ENCODE data around the gene BBS5. TPM values are rescaled to one million over a fixed set of nuclear protein-coding genes. Genes with fewer than 3 reads are reported as not detected.
"Not testable (repeated sequence)": the region's sequence is repeated elsewhere in the genome, so short reads cannot be mapped to it uniquely, and the experiment has no call there.

Gene BBS5
- total RNA-seq, 3 donors from 2014 or later = 3.9 to 5.3 (median 4.3) TPM

DNA sequence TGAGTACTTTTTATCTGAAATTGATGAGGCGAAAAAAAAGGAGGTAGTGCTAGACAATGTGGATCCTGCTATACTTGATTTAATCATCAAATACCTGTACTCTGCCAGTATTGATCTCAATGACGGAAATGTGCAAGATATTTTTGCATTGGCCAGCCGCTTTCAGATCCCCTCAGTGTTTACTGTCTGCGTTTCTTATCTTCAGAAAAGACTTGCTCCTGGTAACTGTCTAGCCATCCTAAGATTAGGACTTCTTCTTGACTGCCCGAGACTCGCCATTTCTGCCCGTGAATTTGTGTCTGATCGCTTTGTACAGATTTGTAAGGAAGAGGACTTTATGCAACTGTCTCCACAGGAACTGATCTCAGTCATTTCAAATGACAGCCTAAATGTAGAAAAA is 30.7 kb downstream of the BBS5 start:
- no peaks in the 10 kb centered on the region for H3K4me1 Mint-ChIP-seq (ENCODE audit: low read depth)
- no peak overlapping the region for H3K4me3 Mint-ChIP-seq
- peaks cover 3% of the 10 kb centered on the region for H3K36me3 Mint-ChIP-seq (ENCODE audit: insufficient read depth)
- DNase-seq (no peak), ATAC-seq (no peak)
- H3K9me3 Mint-ChIP-seq = no peaks in the 10 kb centered on the region
- H3K27me3 Mint-ChIP-seq (ENCODE audit: low read depth) = no peaks in the 10 kb centered on the region

DNA sequence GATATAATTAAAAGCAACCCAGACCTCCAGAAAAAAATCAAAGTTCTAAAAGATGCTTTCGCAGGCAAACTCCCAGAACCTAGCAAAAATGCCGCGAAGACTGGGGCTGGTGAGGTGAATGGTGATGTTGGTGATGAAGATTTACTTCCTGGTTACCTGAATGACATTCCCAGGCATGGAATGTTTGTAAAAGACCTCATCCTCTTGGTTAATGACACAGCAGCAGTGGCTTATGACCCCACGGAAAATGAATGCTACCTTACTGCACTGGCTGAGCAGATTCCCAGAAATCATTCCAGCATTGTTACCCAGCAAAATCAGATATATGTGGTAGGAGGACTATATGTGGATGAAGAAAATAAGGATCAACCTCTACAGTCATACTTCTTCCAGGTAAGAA is 31.2 kb downstream of the BBS5 start:
- no peaks in the 10 kb centered on the region for H3K4me1 Mint-ChIP-seq (ENCODE audit: low read depth)
- H3K4me3 Mint-ChIP-seq = no peak overlapping the region
- ATAC-seq = no peak
- no peaks in the 10 kb centered on the region for H3K9me3 Mint-ChIP-seq
- peaks cover 3% of the 10 kb centered on the region for H3K36me3 Mint-ChIP-seq (ENCODE audit: insufficient read depth)
- H3K27me3 Mint-ChIP-seq (ENCODE audit: low read depth) = no peaks in the 10 kb centered on the region
- no peak for DNase-seq

DNA sequence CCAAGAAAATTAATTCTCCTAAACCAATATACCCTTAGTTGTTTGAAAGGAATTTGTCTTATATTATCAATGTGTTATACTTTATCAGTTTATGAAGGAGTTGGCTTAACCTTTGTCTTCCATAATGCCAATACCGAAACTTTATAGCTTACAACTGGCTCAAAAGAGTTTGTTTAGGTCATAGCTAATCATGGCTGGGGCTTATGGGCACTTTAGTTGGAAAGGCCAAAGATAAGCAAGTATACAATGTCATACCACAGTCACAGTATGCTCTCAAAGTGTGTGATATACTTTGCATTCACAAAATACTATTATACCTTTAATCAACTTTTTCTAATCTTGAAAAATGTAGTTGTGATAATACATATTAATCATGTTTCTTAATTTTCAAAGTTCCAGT is 32.5 kb downstream of the BBS5 start:
- Mint-ChIP-seq H3K9me3 (no peaks in the 10 kb centered on the region), H3K4me1 (ENCODE audit: low read depth) (no peaks in the 10 kb centered on the region), H3K27me3 (ENCODE audit: low read depth) (no peaks in the 10 kb centered on the region), H3K4me3 (no peak overlapping the region), H3K36me3 (ENCODE audit: insufficient read depth) (peaks cover 3% of the 10 kb centered on the region)
- DNase-seq (no peak), ATAC-seq (no peak)

DNA sequence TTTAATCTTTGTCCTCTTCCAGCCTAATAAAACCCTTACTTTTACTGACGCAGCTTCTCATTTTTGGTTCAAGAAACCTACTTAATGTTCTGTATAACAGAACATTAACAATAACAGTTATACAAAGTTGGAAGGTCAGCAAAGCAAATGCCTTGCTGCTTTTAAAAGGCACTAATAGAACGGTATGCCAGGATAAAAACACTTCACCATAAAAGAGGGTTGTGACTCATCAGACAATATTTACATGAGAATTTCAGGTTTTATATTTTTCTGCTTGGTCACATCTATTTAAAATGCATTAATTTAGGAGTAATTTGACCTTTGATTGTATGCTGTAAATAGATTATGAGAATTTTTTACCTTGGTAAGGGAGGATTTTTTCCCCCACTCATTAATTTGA is 33.2 kb downstream of the BBS5 start:
- H3K27me3 Mint-ChIP-seq (ENCODE audit: low read depth) = no peaks in the 10 kb centered on the region
- H3K36me3 Mint-ChIP-seq (ENCODE audit: insufficient read depth) = no peaks in the 10 kb centered on the region
- H3K4me3 Mint-ChIP-seq = no peak overlapping the region
- no peak for DNase-seq
- no peaks in the 10 kb centered on the region for H3K4me1 Mint-ChIP-seq (ENCODE audit: low read depth)
- no peak for ATAC-seq
- no peaks in the 10 kb centered on the region for H3K9me3 Mint-ChIP-seq

DNA sequence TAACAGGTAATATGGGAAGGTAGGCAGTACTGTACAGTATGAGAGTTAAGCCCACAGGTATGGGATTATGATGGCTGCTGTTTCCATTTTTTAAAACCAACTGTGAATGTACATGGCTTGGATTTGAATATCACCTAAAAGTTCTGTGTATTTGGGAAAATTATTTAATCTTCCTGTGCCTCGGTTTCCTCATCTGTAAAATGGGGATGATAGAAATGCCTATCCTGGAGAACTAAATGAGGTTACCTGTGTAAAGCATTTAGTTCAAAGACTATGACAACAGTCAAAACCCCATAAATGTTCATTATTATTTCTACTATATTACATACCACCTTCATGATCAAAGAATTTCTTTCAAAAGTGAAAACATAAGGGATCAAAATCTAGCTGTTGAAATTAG is 33.8 kb downstream of the BBS5 start:
- Mint-ChIP-seq H3K36me3 (ENCODE audit: insufficient read depth) (no peaks in the 10 kb centered on the region), H3K4me3 (no peak overlapping the region), H3K9me3 (no peaks in the 10 kb centered on the region), H3K27me3 (ENCODE audit: low read depth) (no peaks in the 10 kb centered on the region), H3K4me1 (ENCODE audit: low read depth) (no peaks in the 10 kb centered on the region)
- no peak for ATAC-seq
- no peak for DNase-seq

DNA sequence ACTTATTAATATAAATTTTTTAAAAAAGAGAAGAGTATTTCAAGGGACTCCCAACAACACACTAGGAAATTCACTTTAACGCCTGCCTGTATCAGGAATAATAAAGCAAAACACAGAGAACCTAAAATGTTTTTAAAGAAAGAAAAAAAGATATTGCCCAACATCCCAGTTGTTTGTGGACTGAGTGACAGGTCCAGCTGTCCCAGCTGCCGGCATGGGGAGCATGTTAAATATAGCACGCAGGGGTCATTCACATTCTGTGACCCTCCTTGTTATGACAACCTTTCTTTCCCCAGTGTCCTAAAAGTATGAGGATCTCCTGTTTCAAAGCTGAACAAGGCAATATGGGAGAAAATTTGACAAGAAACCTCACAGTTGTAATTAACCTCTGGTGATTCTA is 34.6 kb downstream of the BBS5 start:
- Mint-ChIP-seq H3K27me3 (ENCODE audit: low read depth) (no peaks in the 10 kb centered on the region), H3K4me3 (no peak overlapping the region), H3K9me3 (no peaks in the 10 kb centered on the region), H3K36me3 (ENCODE audit: insufficient read depth) (no peaks in the 10 kb centered on the region), H3K4me1 (ENCODE audit: low read depth) (no peaks in the 10 kb centered on the region)
- no peak for DNase-seq
- ATAC-seq = no peak

DNA sequence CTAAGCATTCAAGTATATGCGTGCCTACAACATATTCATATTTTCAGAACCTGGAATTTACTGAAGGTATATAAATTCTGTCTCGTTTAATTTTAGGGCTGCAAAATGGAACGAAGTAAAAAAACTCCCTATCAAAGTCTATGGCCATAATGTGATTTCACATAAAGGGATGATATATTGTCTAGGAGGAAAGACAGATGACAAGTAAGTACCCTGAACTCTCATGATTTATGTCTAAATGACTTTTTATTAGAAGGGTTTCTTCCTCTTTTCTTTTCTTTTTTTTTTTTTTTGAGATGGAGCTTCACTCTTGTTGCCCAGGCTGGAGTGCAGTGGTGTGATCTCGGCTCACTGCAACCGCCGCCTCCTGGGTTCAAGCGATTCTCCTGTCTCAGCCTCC is 35.5 kb downstream of the BBS5 start:
- H3K9me3 Mint-ChIP-seq; H3K4me1 Mint-ChIP-seq (ENCODE audit: low read depth); DNase-seq; H3K36me3 Mint-ChIP-seq (ENCODE audit: insufficient read depth); ATAC-seq; H3K4me3 Mint-ChIP-seq; H3K27me3 Mint-ChIP-seq (ENCODE audit: low read depth): not testable (repeated sequence)

DNA sequence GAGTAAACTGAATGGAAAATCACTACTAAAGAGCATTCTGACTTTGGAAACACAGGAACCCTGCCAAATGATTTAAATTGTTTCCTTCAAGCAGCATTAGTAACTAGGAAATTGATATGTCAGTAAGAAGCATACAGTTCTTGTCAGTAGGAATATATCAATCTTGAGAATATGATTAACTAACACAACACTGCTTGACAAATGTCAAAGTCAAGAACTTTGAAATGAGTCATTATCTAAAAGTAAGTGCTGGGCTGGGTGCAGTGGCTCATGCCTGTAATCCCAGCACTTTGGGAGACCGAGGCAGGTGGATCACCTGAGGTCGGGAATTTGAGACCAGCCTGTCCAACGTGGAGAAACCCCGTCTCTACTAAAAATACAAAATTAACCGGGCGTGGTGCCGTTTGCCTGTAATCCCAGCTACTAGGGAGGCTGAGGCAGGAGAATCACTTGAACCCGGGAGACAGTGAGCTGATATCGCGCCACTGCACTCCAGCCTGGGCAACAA is 37.2 kb downstream of the BBS5 start:
- not testable (repeated sequence) for H3K9me3 Mint-ChIP-seq; ATAC-seq; H3K36me3 Mint-ChIP-seq (ENCODE audit: insufficient read depth); H3K4me3 Mint-ChIP-seq; H3K4me1 Mint-ChIP-seq (ENCODE audit: low read depth); DNase-seq; H3K27me3 Mint-ChIP-seq (ENCODE audit: low read depth)

DNA sequence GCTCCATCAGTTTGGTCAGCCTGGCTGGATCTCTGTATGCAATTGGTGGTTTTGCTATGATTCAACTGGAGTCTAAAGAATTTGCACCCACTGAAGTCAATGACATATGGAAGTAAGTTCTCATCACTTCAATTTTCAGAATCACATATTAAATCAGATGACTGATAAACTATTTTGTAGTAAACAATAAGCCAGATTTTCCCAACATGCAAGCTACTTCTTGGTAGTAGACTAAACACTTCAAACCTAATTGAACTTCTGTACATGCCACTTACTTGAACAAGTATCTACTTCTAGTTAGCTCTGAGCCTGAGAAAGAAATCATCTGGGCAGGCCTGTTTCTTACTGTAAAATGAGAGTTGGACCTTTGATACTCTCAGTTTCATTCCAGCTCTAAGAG is 41.6 kb downstream of the BBS5 start:
- Mint-ChIP-seq H3K27me3 (ENCODE audit: low read depth) (no peaks in the 10 kb centered on the region), H3K4me3 (no peak overlapping the region), H3K9me3 (no peaks in the 10 kb centered on the region), H3K4me1 (ENCODE audit: low read depth) (no peaks in the 10 kb centered on the region), H3K36me3 (ENCODE audit: insufficient read depth) (no peaks in the 10 kb centered on the region)
- DNase-seq (no peak), ATAC-seq (no peak)

DNA sequence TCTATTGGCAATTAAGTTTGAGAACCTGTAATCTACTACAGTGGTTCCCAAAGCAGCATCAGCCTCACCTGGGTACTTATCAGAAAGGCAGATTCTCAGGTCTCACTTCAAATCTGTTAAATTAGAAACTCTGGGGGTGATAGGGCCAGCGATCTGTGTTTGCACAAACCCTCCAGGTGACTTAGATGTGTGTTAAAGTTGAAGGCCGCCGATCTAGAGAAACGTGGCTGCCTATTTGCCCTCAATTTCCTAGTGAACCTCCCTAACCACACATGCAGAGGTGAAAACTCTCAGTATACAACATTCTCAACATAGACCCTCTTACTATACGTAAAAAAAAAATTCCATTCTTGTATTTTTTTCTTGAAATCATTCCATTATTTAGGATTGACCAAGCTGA is 44.4 kb downstream of the BBS5 start:
- H3K27me3 Mint-ChIP-seq (ENCODE audit: low read depth) = no peaks in the 10 kb centered on the region
- peaks cover 2% of the 10 kb centered on the region for H3K36me3 Mint-ChIP-seq (ENCODE audit: insufficient read depth)
- ATAC-seq = no peak

DNA sequence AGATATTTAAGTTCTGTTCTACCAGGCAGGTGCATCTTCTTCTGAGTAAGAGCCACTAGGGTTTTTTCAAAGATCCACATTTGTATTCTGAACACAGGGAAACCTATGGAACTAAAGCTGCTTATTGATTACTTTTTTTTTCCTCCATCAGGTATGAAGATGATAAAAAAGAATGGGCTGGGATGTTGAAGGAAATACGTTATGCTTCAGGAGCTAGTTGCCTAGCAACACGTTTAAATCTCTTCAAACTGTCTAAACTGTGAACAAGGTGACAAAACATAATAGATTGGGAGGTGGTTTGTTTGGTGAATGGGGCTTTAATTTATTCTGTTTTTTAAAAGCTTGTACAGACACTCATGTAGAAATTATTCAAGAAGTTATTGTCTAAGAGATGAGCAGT is 46.1 kb downstream of the BBS5 start:
- DNase-seq (no peak), ATAC-seq (no peak)
- peaks cover 9% of the 10 kb centered on the region for H3K36me3 Mint-ChIP-seq (ENCODE audit: insufficient read depth)
- no peaks in the 10 kb centered on the region for H3K4me1 Mint-ChIP-seq (ENCODE audit: low read depth)
- H3K9me3 Mint-ChIP-seq = no peaks in the 10 kb centered on the region
- H3K4me3 Mint-ChIP-seq = no peak overlapping the region
- H3K27me3 Mint-ChIP-seq (ENCODE audit: low read depth) = no peaks in the 10 kb centered on the region

More for the DNA sequence above, 44.4 kb downstream of the BBS5 start:
- no peak for DNase-seq
- no peaks in the 10 kb centered on the region for H3K9me3 Mint-ChIP-seq
- H3K4me1 Mint-ChIP-seq (ENCODE audit: low read depth) = no peaks in the 10 kb centered on the region
- no peak overlapping the region for H3K4me3 Mint-ChIP-seq

DNA sequence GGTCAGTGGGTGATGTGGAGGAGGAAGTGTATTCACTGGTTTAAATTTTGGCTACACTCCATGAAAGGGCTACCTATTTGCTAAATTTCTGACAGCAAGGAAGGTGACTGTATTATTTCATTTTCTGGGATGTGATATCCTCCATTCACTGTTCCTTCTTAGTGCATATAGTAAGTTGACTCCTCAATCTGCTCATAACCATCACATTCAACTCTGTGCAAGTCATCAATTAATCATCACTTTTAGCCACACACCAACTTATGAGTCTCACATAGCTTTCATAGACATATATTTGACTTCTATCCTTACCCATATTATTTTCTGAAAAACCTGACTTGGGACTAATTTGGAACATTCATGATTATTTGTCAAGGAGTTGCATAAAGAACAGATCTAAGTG is 47.2 kb downstream of the BBS5 start:
- Mint-ChIP-seq H3K4me1 (ENCODE audit: low read depth) (no peaks in the 10 kb centered on the region), H3K4me3 (no peak overlapping the region), H3K9me3 (no peaks in the 10 kb centered on the region), H3K27me3 (ENCODE audit: low read depth) (no peaks in the 10 kb centered on the region), H3K36me3 (ENCODE audit: insufficient read depth) (peaks cover 9% of the 10 kb centered on the region)
- ATAC-seq = no peak
- DNase-seq = no peak

DNA sequence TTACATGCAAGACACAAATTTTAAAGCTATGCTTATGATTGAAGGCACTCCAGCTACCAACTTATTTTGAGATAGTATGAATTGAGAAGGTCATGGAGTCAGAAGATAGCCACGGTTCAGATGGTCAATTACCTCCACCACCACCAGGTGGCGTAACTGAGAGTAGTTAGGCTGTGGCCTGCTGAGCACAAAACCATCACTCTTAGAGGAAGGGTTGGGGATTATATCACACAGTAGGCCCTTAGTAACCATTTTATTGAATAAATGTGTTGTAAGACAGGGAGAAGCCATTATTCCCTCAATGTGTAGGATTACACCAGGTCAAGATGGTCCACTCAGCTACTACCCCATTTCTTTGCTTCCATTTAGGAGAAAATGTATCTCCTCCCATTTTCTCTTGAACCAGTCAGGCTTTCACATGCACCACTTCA is 49.0 kb downstream of the BBS5 start:
- Mint-ChIP-seq H3K27me3 (ENCODE audit: low read depth) (no peaks in the 10 kb centered on the region), H3K36me3 (ENCODE audit: insufficient read depth) (peaks cover 10% of the 10 kb centered on the region), H3K9me3 (no peaks in the 10 kb centered on the region), H3K4me1 (ENCODE audit: low read depth) (no peaks in the 10 kb centered on the region), H3K4me3 (no peak overlapping the region)
- DNase-seq (peak; percentile 71), ATAC-seq (peak; percentile 73 to 75)

DNA sequence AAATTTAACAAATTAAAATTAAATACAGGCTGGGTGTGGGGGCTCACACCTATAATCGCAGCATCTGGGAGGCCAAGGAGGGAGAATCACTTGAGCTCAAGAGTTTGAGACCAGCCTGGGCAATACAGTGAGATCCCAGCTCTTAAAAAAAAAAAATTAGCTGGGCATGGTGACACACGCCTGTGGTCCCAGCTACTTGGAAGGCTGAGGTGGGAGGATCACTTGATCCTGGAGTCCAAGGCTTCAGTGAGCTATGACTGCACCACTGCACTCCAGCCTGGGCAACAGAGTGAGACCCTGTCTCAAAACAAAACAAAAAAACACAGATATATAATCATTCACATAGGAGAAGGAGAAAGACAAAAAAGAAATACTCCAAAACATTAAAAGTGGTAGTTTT is 60.2 kb downstream of the BBS5 start:
- not testable (repeated sequence) for H3K9me3 Mint-ChIP-seq; H3K4me3 Mint-ChIP-seq; H3K4me1 Mint-ChIP-seq (ENCODE audit: low read depth); ATAC-seq; DNase-seq; H3K27me3 Mint-ChIP-seq (ENCODE audit: low read depth)
- peaks cover 23% of the 10 kb centered on the region for H3K36me3 Mint-ChIP-seq (ENCODE audit: insufficient read depth)

DNA sequence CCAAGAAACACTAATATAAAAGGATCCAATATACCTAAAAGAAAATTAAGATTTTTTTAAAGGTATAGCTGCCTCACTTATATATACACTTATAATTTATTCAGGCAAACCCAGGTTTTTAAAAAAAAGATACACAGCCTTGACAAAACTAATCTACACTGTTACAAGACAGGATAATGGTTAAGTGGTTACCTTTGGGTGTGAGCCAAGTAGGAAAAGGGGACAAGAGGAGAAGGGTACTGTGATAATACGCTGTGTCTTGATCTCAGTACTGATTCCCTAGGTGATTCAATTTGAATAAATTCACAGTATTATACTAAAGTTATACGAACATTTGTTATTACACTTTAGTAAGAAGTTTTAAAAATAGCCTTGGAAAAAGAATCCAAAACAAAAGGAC is 60.9 kb downstream of the BBS5 start:
- H3K36me3 Mint-ChIP-seq (ENCODE audit: insufficient read depth) = peaks cover 23% of the 10 kb centered on the region
- no peaks in the 10 kb centered on the region for H3K27me3 Mint-ChIP-seq (ENCODE audit: low read depth)
- no peaks in the 10 kb centered on the region for H3K9me3 Mint-ChIP-seq
- no peak for DNase-seq
- H3K4me3 Mint-ChIP-seq = no peak overlapping the region
- no peaks in the 10 kb centered on the region for H3K4me1 Mint-ChIP-seq (ENCODE audit: low read depth)
- ATAC-seq = no peak

DNA sequence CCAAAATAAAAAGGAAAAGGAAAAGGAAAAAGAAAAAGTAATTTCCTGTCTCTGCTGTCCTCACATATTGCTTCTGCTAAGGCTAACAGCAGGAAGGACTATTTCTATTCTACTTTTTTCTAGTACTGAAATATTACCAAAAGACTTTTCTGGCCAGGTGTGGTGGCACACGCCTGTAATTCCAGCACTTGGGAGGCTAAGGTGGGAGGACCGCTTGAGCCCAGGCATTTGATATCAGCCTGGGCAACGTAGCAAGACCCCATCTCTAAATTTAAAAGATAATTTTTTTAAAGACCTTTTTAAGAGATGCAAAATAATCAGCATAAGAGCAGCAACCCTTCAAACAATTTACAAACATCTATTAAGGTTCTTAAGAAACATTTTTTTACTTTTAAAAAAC is 63.1 kb downstream of the BBS5 start:
- H3K27me3 Mint-ChIP-seq (ENCODE audit: low read depth) = no peaks in the 10 kb centered on the region
- H3K36me3 Mint-ChIP-seq (ENCODE audit: insufficient read depth) = peaks cover 27% of the 10 kb centered on the region

More for the DNA sequence above, 63.1 kb downstream of the BBS5 start:
- Mint-ChIP-seq H3K4me3 (no peak overlapping the region), H3K9me3 (no peaks in the 10 kb centered on the region), H3K4me1 (ENCODE audit: low read depth) (peaks cover 3% of the 10 kb centered on the region)
- no peak for DNase-seq
- no peak for ATAC-seq
